GM18520 (cell line): ENCODE measurements around the gene FABP1.

Experiments used
- ATAC-seq: cut with Tn5 transposase; IDR thresholded peaks from one replicate; pipeline ENCODE4 v1.9.1; 2021; ENCODE audit not compliant: unreplicated experiment

FABP1 gene

GRCh38 chr2:88127888-88128653 lies at the start of gene FABP1:
TSS of gene FABP1 (minus strand) at chr2:88128062. CDS start at chr2:88128017, 45 bp downstream.
- ATAC-seq: no peak

GRCh38 chr2:88177556-88177955 lies 49.7 kb upstream of the FABP1 start:
- no peak for ATAC-seq

GRCh38 chr2:88176352-88176984 lies 48.6 kb upstream of the FABP1 start:
- ATAC-seq: no peak

GRCh38 chr2:88172882-88173281 lies 45.0 kb upstream of the FABP1 start:
- ATAC-seq: no peak

GRCh38 chr2:88171966-88172365 lies 44.1 kb upstream of the FABP1 start:
- no peak for ATAC-seq

GRCh38 chr2:88170472-88170892 lies 42.6 kb upstream of the FABP1 start:
- ATAC-seq: no peak

GRCh38 chr2:88168386-88168785 lies 40.5 kb upstream of the FABP1 start:
- no peak for ATAC-seq

GRCh38 chr2:88167740-88168139 lies 39.9 kb upstream of the FABP1 start:
- ATAC-seq: no peak

GRCh38 chr2:88165332-88166003 lies 37.6 kb upstream of the FABP1 start:
- ATAC-seq: no peak

GRCh38 chr2:88161446-88162244 lies 33.8 kb upstream of the FABP1 start:
- ATAC-seq: no peak

- ATAC-seq: no peak
These were observed 32.7 kb upstream of the FABP1 start for GRCh38 chr2:88160517-88160916.

- ATAC-seq: no peak
These were observed 32.1 kb upstream of the FABP1 start for GRCh38 chr2:88159955-88160415.

- ATAC-seq: no peak
These were observed 31.6 kb upstream of the FABP1 start for GRCh38 chr2:88159481-88159880.

GRCh38 chr2:88148929-88149438 lies 21.1 kb upstream of the FABP1 start:
- no peak for ATAC-seq

- ATAC-seq: no peak
These were observed 19.3 kb upstream of the FABP1 start for GRCh38 chr2:88147145-88147544.

- ATAC-seq: no peak
These were observed 18.7 kb upstream of the FABP1 start for GRCh38 chr2:88146590-88146989.

GRCh38 chr2:88144914-88145497 lies 17.1 kb upstream of the FABP1 start:
- ATAC-seq: no peak

- no peak for ATAC-seq
These were observed 16.4 kb upstream of the FABP1 start for GRCh38 chr2:88144271-88144670.

GRCh38 chr2:88141952-88142351 lies 14.1 kb upstream of the FABP1 start:
- no peak for ATAC-seq

GRCh38 chr2:88139804-88140203 lies 11.9 kb upstream of the FABP1 start:
- ATAC-seq: no peak
